Measurements from ENCODE around the gene CORO2B.
A peak's percentile ranks its signal among the peaks of the same experiment; 100 is the strongest.
"Not testable (repeated sequence)": the region's sequence is repeated elsewhere in the genome, so short reads cannot be mapped to it uniquely, and the experiment has no call there.

The CORO2B gene

DNA sequence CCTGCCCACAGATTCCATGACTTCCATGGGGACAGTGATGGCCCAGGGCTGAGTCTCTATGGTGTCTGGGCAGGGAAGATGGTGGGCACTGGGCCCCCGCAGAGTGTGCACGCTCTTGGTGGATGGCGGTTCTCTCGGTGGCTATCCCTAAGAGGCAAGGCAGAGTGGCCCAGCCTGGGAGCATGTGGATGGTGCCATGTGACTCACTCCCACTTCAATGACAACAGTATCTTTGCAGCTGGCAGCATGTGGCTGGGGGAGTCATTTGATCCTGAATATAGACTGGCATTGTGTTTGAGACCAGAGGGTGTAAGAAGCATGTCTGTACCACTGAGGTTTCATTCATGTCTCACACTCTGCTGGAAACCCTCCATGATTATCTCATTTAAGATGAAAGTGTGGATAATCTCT lies 101.2 kb downstream of the CORO2B start:
- DNase-seq, result no peak

- not testable (repeated sequence) for DNase-seq
These were observed 102.0 kb downstream of the CORO2B start for GRCh38 chr15:68680756-68681155.

- DNase-seq, result no peak
These were observed 103.0 kb downstream of the CORO2B start for GRCh38 chr15:68681836-68682235.

DNA sequence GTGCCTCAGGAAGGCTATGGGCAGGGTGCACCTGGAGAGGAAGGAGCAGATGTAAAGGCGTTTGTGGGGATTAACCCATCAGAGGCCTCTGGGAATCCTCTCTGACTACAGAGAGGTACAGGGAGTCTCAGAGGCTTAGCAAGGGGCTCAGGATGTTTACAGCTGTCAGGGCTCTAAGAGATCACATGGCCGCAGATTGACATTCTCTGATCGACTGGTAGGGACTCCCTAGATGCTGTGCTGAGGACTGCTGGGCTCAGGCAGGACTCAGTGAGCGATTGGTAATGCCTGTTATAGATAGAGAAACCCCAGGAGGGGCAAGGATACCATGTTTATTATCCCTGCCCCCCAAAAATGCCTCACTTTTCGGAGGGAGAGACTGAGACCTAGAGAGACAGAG lies 103.5 kb downstream of the CORO2B start:
- no peak for DNase-seq

GRCh38 chr15:68683026-68683425 lies 104.2 kb downstream of the CORO2B start:
- no peak for DNase-seq

DNA sequence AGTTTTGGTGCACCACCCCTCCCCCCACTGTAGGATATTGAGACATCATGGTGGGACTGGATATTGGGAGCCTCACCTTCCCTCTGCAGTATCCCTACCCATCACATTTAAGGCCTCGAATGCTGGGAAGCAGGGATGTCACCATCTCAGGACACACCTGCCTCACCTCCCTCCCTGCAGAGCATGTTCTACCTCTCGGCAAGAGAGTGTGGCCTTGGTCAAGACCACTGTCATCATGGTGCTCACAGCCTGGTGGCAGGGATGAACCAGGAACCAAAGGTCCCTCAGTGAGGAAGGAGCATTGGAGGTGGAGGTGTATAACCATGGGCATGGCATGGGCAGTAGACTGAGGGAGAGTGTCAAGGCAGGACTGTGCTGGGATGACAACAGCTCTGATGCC lies 104.8 kb downstream of the CORO2B start:
- DNase-seq, result no peak

DNA sequence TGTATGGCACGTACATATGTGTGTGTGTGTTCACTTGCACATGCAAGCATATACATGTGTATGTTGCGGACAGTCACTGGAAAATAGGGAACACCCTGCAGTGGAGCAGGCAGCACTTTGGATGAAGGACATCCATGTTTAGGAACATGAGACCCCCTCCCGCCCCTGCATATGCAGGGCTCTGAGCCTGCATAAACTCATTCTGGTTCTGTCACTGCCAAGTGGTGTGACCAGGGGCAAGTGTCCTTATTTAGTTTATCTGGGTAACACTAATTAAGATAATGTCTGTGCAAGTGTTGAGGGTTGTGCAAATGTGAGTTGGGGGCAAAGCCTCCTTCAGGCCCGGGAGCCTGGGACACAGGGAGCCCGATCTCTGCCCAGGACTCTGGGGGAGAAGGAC lies 105.7 kb downstream of the CORO2B start:
- no peak for DNase-seq

GRCh38 chr15:68687136-68687735 lies 108.4 kb downstream of the CORO2B start:
- DNase-seq, result no peak

- DNase-seq, result peak; percentile 77
These were observed 112.9 kb downstream of the CORO2B start for GRCh38 chr15:68691705-68692104.

- DNase-seq, result no peak
These were observed 114.3 kb downstream of the CORO2B start for GRCh38 chr15:68693071-68693470.

GRCh38 chr15:68694111-68694510 lies 115.3 kb downstream of the CORO2B start:
- no peak for DNase-seq

DNA sequence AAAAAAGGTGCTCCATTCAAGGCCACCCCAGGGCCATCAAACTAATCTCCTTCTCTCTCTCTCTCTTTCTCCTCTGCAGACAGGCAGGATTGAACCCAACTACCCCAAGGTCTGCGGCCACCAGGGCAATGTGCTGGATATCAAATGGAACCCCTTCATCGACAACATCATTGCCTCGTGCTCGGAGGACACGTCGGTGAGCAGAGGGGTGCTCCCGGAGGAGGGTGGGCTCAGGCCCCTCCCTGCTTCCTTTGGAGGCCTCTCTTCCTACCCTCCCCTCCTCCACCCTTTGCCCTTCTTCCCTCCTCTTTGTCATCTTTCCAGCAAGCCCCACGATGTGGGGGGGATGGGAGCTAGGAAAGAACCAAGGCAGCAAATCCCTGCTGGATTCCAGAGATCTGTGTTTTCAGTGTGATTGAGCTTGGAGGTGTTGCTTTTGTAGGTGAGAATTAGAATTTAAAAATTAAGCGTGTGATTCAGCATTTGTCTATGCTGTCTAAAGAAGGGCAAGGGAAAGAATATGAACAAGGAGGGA lies 116.3 kb downstream of the CORO2B start:
- DNase-seq, result no peak

- DNase-seq, result no peak
These were observed 117.9 kb downstream of the CORO2B start for GRCh38 chr15:68696414-68697363.

- DNase-seq, result no peak
These were observed 119.2 kb downstream of the CORO2B start for GRCh38 chr15:68697711-68698690.

- no peak for DNase-seq
These were observed 119.9 kb downstream of the CORO2B start for GRCh38 chr15:68698708-68699107.

- DNase-seq, result no peak
These were observed 120.5 kb downstream of the CORO2B start for GRCh38 chr15:68699124-68699880.

DNA sequence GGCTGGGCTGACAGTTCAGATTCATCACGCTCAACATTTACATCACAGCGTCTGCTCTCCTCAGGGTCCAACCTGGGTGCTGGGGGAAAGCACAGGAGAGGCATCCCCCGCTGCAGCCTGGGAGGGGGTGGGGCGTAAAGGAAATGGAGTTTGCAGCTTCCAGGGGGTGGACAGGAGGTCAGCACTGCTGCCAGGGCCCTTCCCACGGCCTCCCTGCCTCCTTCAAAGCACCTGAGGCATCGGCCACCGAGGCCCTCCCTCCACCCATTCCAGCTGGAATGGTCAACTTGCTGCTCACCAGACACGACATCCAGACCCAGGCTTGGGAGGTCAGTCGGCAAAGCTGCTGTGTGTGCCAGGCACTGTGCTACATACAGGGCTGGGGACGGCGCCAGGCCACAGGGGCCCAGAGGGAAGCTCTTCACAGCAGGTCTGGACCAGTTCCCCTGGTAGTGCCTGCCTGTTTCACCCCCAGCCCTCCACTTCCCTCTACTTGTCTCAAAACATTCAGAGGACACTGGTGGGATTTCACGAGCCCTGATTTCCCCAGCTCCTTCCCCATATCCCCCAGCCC lies 121.2 kb downstream of the CORO2B start:
- no peak for DNase-seq

GRCh38 chr15:68700455-68701123 lies 121.8 kb downstream of the CORO2B start:
- peak; percentile 42 for DNase-seq

DNA sequence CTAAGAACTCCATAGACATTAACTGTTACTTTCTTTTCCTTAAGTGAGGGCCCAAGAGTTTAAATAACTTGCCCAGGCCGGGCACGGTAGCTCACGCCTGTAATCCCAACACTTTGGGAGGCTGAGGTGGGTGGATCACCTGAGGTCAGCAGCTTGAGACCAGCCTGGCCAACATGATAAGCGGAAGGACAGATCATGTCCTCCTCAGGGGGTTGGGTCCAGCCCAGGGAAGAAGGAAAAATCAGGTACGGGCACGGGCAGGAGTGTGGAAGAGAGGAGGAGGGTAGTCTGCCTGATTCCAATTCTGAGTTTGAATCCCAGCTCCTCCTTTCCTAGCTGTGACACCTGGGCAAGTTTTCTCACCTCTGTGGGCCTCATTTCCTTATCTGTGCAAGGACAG lies 123.1 kb downstream of the CORO2B start:
- DNase-seq, result no peak

DNA sequence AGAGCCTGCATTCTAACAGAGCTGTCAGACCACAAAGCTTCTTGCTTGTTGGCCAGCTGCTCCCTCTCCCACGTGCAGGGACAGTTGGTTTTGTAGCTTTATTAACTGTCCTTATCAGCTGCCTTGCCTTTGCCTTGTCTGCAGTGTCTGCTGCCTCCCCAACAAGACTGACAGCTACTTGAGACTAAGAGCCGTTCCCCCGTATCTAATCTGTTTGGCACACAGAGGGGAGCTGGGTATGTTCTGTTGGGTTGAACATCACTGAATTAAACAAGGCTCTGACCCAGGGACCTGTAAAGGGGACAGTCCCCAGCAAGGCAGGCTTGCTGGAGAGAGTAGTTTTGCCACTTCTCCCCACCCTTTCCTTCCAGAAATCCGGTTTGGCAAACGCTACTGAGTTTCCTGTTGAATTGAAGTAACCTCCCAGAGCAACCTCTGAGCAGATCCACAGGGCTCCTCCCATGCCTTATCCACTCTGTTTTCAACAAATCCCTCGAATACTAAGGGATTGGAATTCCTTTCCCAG lies 125.8 kb downstream of the CORO2B start:
- no peak for DNase-seq

GRCh38 chr15:68706256-68706655 lies 127.5 kb downstream of the CORO2B start:
- DNase-seq, result peak; percentile 52
